Measurements from ENCODE around the gene LYPD6B. TPM values are rescaled to one million over a fixed set of nuclear protein-coding genes. Genes with fewer than 3 reads are reported as not detected.

LYPD6B gene
- total RNA-seq, 1 donor from 2014 or later, result 1.1 TPM

- DNase-seq (ENCODE audit: low read depth), result no peak
- no peak overlapping the region for H3K4me3 ChIP-seq (ENCODE audit: low read depth, low read length)
- no peak for TF ChIP-seq CTCF (conservative IDR thresholded peaks at IDR 0.05; ENCODE audit: low read depth, low read length)
These were observed 52.2 kb downstream of the LYPD6B start for GRCh38 chr2:149090706-149091105.

- DNase-seq (ENCODE audit: low read depth), result no peak
- H3K4me3 ChIP-seq (ENCODE audit: low read depth, low read length), result no peak overlapping the region
- TF ChIP-seq CTCF (conservative IDR thresholded peaks at IDR 0.05; ENCODE audit: low read depth, low read length), result no peak
These were observed 55.1 kb downstream of the LYPD6B start for GRCh38 chr2:149093579-149093978.

GRCh38 chr2:149094217-149095015 lies 55.9 kb downstream of the LYPD6B start:
- DNase-seq (ENCODE audit: low read depth), result no peak
- no peak overlapping the region for H3K4me3 ChIP-seq (ENCODE audit: low read depth, low read length)
- no peak for TF ChIP-seq CTCF (conservative IDR thresholded peaks at IDR 0.05; ENCODE audit: low read depth, low read length)

- DNase-seq (ENCODE audit: low read depth), result no peak
- no peak overlapping the region for H3K4me3 ChIP-seq (ENCODE audit: low read depth, low read length)
- no peak for TF ChIP-seq CTCF (conservative IDR thresholded peaks at IDR 0.05; ENCODE audit: low read depth, low read length)
These were observed 60.2 kb downstream of the LYPD6B start for GRCh38 chr2:149098701-149099100.

GRCh38 chr2:149099298-149099697 lies 60.8 kb downstream of the LYPD6B start:
- no peak for DNase-seq (ENCODE audit: low read depth)
- H3K4me3 ChIP-seq (ENCODE audit: low read depth, low read length), result no peak overlapping the region
- no peak for TF ChIP-seq CTCF (conservative IDR thresholded peaks at IDR 0.05; ENCODE audit: low read depth, low read length)

GRCh38 chr2:149100739-149101699 lies 62.5 kb downstream of the LYPD6B start:
- TF ChIP-seq CTCF (conservative IDR thresholded peaks at IDR 0.05; ENCODE audit: low read depth, low read length), result no peak
- no peak overlapping the region for H3K4me3 ChIP-seq (ENCODE audit: low read depth, low read length)
- DNase-seq (ENCODE audit: low read depth), result no peak
